ENCODE data around the gene ZNF280D. TPM values are rescaled to one million over a fixed set of nuclear protein-coding genes. Genes with fewer than 3 reads are reported as not detected.
A peak's percentile ranks its signal among the peaks of the same experiment; 100 is the strongest.
"Not testable (repeated sequence)": the region's sequence is repeated elsewhere in the genome, so short reads cannot be mapped to it uniquely, and the experiment has no call there.

ZNF280D gene
- total RNA-seq = 10 to 100 TPM; 29.8 to 34.0 TPM
- long read RNA-seq, partial matches to known transcripts = 2 of 3 reads
- long read RNA-seq, other reads (novel, unspliced or antisense) = 0 of 3 reads

GRCh38 chr15:56733136-56734012, at the start of gene ZNF280D:
Gene ZNF280D, minus strand, starts transcription at chr15:56733509. Its CDS starts 26,400 bp downstream, at chr15:56707109.
- peak; percentile 94 for ATAC-seq

DNA sequence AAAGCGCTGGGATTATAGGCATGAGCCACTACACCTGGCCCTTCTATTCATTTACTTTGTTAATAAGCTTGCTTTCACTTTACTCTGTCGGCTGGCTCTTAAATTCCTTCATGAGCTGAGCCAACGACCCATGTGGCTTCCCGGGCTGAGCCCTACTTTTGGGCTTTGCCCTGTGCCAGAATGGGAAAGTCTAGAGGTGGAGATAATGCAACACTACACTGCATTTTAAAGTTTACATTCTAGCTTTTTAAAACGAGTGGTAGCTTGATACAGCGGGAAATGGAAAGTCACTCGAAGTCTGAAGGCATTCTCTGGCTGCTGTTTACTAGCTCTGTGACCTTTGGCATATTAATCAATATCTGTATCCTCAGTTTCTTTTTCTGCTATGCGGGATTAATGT, 49.0 kb upstream of the ZNF280D start:
- ATAC-seq (no peak), DNase-seq (no peak)
- intact Hi-C loops (cut with DNase I, micrococcal nuclease) = no loop called here

More at GRCh38 chr15:56733136-56734012, at the start of gene ZNF280D:
- DNase-seq = peak; percentile 91 to 92
- intact Hi-C loops (cut with DNase I, micrococcal nuclease) = no loop called here

- ATAC-seq (no peak), DNase-seq (no peak)
- intact Hi-C loops (cut with DNase I, micrococcal nuclease) = no loop called here
Measured at GRCh38 chr15:56781666-56782065, 48.4 kb upstream of the ZNF280D start.

DNA sequence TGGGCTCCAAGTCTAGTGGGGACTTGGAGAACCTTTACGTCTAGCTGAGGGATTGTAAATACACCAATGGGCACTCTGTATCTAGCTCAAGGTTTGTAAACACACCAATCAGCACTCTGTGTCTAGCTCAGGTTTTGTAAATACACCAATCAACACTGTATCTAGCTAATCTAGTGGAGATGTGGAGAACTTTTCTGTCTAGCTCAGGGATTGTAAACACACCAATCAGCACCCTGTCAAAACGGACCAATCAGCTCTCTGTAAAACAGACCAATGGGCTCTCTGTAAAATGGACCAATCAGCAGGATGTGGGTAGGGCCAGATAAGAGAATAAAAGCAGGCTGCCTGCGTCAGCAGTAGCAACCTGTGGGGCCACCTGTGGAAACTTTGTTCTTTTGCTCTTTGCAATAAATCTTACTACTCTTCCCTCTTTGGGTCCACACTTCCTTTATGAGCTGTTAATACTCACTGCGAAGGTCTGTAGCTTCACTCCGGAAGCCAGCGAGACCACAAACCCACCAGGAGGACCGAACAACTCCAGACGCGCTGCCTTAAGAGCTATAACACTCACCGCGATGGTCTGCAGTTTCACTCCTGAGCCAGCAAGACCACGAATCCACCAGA, 46.9 kb upstream of the ZNF280D start:
- DNase-seq; intact Hi-C loops (cut with DNase I, micrococcal nuclease); ATAC-seq: not testable (repeated sequence)

DNA sequence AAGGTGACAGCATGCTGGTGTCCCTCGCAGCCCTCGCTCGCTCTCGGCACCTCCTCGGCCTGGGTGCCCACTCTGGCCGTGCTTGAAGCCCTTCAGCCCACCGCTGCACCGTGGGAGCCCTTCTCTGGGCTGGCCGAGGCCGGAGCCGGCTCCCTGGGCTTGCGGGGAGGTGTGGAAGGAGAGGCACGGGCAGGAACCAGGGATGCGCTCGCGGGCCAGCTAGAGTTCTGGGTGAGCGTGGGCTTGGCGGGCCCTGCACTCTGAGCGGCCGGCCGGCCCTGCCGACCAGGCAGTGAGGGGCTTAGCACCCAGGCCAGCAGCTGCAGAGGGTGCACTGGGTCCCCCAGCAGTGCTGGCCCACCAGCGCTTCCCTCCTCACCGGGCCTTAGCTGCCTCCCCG, 46.1 kb upstream of the ZNF280D start:
- DNase-seq; intact Hi-C loops (cut with DNase I, micrococcal nuclease); ATAC-seq: not testable (repeated sequence)

- intact Hi-C loops (cut with DNase I, micrococcal nuclease) = no loop called here
- ATAC-seq = no peak
- no peak for DNase-seq
Measured at GRCh38 chr15:56778761-56779160, 45.5 kb upstream of the ZNF280D start.

DNA sequence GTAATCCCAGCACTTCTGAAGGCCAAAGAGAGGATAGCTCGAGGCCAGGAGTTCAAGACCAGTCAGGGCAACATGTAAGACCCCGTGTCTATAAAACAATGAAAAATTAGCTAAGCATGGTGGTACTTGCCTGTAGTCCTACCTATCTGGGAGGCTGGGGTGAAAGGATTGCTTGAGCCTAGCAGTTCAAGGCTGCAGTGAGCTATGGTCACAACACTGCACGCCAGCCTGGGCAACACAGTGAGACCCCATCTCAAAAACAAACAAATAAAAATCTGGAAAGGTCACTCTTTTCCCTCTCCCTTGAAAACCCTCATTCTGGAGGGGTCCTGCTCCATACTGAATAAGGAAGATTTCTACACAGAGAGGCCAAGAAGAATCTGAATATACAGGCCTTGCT, 43.5 kb upstream of the ZNF280D start:
- no peak for DNase-seq
- no peak for ATAC-seq
- intact Hi-C loops (cut with DNase I, micrococcal nuclease) = no loop called here

GRCh38 chr15:56775641-56776040, 42.3 kb upstream of the ZNF280D start:
- intact Hi-C loops (cut with DNase I, micrococcal nuclease) = no loop called here
- DNase-seq (no peak), ATAC-seq (no peak)

- DNase-seq = no peak
- no peak for ATAC-seq
- intact Hi-C loops (cut with DNase I, micrococcal nuclease) = no loop called here
Measured at GRCh38 chr15:56774356-56774755, 41.0 kb upstream of the ZNF280D start.

DNA sequence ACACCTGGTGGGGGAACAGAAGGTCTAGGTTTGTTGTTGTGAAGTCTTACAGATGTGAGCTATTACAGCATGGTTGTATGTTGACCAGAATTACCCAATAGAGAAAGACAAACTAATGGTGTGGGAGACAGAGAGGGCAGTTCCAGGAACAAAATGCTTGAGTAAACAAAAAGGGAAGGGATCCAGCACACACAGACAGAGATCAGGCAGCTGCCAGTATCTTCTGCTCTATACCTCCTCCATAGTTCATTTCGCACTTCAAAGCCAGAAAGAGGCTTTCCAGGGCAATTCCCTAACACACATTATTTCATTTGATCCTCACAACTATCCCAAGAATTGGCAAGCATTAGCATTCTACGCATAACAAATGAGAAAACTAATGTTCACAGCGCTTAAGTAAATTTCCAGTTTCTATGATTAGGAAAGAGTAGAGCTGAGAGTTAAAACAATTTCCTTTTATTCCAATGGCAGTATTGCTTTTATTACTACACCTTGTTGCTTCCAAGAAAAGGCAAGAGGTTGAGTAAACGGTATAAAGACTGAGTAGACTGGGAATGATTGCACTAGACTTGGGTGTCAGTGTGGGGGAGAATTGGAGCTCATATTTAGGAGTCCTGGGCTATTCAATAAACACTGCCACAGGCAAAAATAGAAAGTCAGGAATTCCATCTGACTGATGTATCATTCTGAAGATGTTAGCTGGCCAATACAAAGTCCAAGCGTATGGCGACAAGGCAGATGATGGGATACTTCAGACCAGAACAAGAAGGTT, 39.7 kb upstream of the ZNF280D start:
- ATAC-seq (peak; percentile 90), DNase-seq (no peak)
- intact Hi-C loops (cut with DNase I, micrococcal nuclease) = no loop called here

GRCh38 chr15:56770173-56770572, 36.9 kb upstream of the ZNF280D start:
- ATAC-seq (no peak), DNase-seq (no peak)
- intact Hi-C loops (cut with DNase I, micrococcal nuclease) = no loop called here

GRCh38 chr15:56767315-56767714, 34.0 kb upstream of the ZNF280D start:
- intact Hi-C loops (cut with DNase I, micrococcal nuclease) = no loop called here
- ATAC-seq = no peak
- no peak for DNase-seq

DNA sequence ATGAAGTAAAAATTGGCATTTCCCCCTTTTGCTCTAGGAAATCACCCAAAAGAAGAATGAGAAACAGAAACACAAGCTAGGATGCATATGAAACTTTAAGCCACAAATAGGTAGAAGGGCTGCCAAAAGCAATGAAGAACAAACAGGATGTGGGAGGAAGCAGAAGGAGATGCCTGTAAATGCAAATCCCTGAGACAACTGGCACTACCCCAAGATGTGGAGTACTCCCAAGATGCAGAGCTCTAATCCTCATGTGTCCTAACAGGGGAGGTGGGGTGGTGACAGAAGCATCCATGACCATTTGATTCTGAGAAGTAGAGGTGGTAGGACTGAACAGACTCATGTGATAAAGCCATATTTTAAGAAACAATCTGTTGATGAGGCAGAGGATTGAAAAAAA, 31.9 kb upstream of the ZNF280D start:
- ATAC-seq = no peak
- DNase-seq = no peak
- intact Hi-C loops (cut with DNase I, micrococcal nuclease) = no loop called here

GRCh38 chr15:56763141-56763895, 30.0 kb upstream of the ZNF280D start:
- no peak for ATAC-seq
- no peak for DNase-seq
- intact Hi-C loops (cut with DNase I, micrococcal nuclease) = no loop called here

GRCh38 chr15:56760186-56760585, 26.9 kb upstream of the ZNF280D start:
- ATAC-seq (no peak), DNase-seq (no peak)
- intact Hi-C loops (cut with DNase I, micrococcal nuclease) = no loop called here

- DNase-seq (no peak), ATAC-seq (no peak)
- intact Hi-C loops (cut with DNase I, micrococcal nuclease) = no loop called here
Measured at GRCh38 chr15:56759450-56759845, 26.1 kb upstream of the ZNF280D start.

DNA sequence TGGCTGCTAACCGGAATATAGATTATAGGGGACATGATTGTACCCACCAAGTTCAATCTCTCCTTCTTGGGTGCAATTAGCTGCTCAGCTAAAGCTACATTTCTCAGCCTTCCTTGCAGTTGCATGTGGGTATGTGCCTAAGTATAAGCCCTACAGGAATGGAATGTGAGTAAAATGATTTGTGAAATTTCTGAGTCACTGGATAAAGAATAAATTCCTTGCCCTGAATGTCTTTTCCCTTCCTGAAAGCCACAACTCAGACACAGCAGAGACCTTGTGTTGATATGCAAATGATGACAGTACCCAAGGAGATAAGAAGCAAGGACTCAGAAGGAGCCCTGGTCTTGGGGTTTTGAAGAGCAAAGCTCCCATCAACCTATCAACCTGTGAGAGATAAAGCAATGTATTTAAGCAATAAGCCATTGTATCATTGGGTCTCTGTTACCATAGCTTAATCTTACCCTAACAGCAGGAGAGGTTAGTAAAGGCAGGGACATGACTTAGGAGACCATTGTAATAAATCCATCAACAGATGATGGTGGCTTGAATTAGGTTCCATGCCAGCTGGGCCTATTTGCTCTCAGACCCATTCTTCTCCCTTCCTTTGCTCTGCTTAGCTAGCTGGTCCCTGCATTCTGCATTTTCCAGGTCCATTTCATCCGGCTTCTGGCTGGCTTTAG, 25.6 kb upstream of the ZNF280D start:
- ATAC-seq (no peak), DNase-seq (no peak)
- intact Hi-C loops (cut with DNase I, micrococcal nuclease) = no loop called here

DNA sequence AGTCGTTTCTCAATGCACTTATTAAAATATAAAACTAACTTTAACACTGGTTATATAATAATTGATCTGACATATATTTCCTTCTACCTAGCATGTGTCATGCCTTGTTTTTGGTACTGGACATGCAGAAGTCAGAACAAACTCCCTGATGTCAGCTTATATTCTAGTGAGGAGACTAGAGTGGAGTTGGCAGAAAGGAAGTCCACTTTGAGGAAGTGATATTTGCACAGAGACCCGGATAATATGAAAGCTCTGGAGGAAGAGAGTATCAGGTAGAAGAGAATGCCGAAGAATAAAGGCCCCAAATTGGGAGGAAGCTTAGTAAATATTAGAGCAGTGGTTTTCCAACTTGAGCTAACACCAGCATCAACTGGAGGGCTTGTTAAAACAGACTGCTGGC, 24.6 kb upstream of the ZNF280D start:
- ATAC-seq (no peak), DNase-seq (no peak)
- intact Hi-C loops (cut with DNase I, micrococcal nuclease) = no loop called here

Measured in left colon (tissue), 2 donors.